Pancreas (tissue), 10 donors: Measurements from ENCODE around the gene MRPL9. TPM values are rescaled to one million over a fixed set of nuclear protein-coding genes. Genes with fewer than 3 reads are reported as not detected.

Experiments
- ATAC-seq, 4 donors: fragments of 200-7000 bp; cut with Tn5 transposase; one replicate each; pipeline versions ENCODE4 v1.8.0 to v1.9.1; 2020; ENCODE audit warnings: mild to moderate bottlenecking in 4 of 4, moderate library complexity in 4 of 4
- DNase-seq, 6 donors: peaks; one replicate each; pipeline ENCODE4 v3.0.0-alpha.2; 2020
- FAIRE-seq: peaks from 2 replicates; lab custom pipeline; 2012; peaks lifted over from hg19 to GRCh38; lab: Jason Lieb, UNC
- H3K27ac ChIP-seq, 4 donors: fragments of 200-600 bp; sonication (generic); 1 replicate in 3 of 4; 2 replicates in 1 of 4; pipeline versions ENCODE4 v1.5.0 to v1.8.0; 2020
- H3K27me3 ChIP-seq, 4 donors: fragments of 200-600 bp; one replicate each; pipeline ENCODE4 v1.8.0; 2021
- H3K36me3 ChIP-seq, 3 donors: fragments of 200-600 bp; sonication (generic) in 1 of 3; one replicate each; pipeline versions ENCODE4 v1.5.0 to v1.8.0; 2020 to 2021
- H3K4me1 ChIP-seq, 3 donors: fragments of 200-600 bp; one replicate each; pipeline ENCODE4 v1.8.0; 2021
- H3K4me3 ChIP-seq, 4 donors: fragments of 200-600 bp; sonication (generic) in 2 of 4; one replicate each; pipeline versions ENCODE4 v1.5.0 to v1.8.0; 2020 to 2021
- H3K9me3 ChIP-seq, 4 donors: fragments of 200-600 bp; one replicate each; pipeline ENCODE4 v1.8.0; 2021
- WGBS, 2 donors: extraction: QIAGEN DNeasy Blood & Tissue Kit; methylation state at CpG; one replicate each; pipeline ENCODE4 v1.1.7; 2013; 5-methylcytosine and 5-hydroxymethylcytosine counted together
- intact Hi-C, 3 donors: fragments of 100-400 bp; cut with DNase I; formaldehyde crosslinking; loops; one replicate each; pipeline versions ENCODE4 v1.11.1 to v1.14.2; 2022
- polyA plus RNA-seq, 2 donors: library from polyadenylated mRNA; stranded (reverse); fragments of 200-250 nt; gene quantifications; one replicate each; pipeline ENCODE4 v1.2.3, GENCODE V29; 2013
- total RNA-seq, 6 donors: library from RNA; stranded (reverse); fragmentation: NEBNext Ultra II Directional in 4 of 6; extraction: Animal tissue kit (Norgen Biotek cat#: 25700) in 4 of 6; gene quantifications; one replicate each; pipeline versions ENCODE4 v1.2.1 to v1.2.4, GENCODE V29; 2021 to 2023
- TF ChIP-seq, protein P1 (sequence below), 4 donors: fragments of 200-600 bp; sonication (generic) in 3 of 4; IDR thresholded peaks; one replicate each; pipeline versions ENCODE4 v1.5.0 to v1.8.0; 2021; ENCODE audit warnings: antibody characterized with exemption in 4 of 4
- donor health status: healthy with polysubstance abuse.
- donor health status: DM: no; HTN: no; CAD: no; lungs with moderate emphysema.
- donor health status: DM: no; HTN: no; CAD: no.
- donor health status: control.
- donor health status: control.
- donor health status: Bipolar disorder and iron deficiency.
- donor health status: DM: yes; HTN: yes; CAD: no.
- donor health status: DM: no; HTN: no; CAD: no.
- donor health status: DM: no; HTN: no; CAD: no.
- donor health status: DM: yes; HTN: yes; CAD: no.

MRPL9 gene
- total and polyA plus RNA-seq, 8 donors = 21.8 to 61.9 (median 26.5) TPM

DNA sequence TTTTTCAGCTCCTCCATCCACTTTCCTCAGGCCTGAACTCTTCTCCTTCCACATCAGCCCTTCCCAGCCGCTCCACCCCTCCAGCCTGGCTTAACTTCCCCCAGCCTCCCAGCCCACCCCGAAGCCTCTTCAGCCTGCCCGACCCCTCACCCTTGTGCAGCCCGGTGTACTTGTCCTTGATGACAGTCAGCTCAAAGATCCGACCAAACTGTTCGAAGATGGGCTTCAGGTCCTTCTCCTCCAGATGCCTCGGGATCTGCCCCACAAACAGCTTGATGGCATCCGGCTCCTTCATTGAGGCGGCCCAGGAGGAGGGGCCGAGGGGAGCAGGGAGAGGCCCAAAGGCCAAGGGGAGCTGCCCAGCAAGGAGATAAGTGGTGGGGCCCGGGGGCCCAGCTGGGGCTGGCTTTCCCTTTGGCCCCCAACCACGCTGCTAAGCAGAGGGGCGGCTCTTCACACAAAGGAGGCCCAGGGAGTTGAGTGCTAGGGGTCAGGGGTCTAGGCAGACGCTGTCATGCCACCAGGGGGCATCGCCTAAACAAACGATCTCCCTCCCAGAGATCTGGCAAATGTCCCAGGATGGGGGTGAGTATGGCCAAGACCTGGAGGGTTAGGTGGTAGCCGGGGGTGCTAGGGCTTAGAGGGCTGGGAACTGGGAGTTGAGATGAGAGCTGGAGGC lies 47.4 kb downstream of the MRPL9 start:
- 46 to 55% methylated on average over 15 to 17 of the region's 17 CpGs for WGBS, 2 donors
- TF ChIP-seq, protein P1, sequence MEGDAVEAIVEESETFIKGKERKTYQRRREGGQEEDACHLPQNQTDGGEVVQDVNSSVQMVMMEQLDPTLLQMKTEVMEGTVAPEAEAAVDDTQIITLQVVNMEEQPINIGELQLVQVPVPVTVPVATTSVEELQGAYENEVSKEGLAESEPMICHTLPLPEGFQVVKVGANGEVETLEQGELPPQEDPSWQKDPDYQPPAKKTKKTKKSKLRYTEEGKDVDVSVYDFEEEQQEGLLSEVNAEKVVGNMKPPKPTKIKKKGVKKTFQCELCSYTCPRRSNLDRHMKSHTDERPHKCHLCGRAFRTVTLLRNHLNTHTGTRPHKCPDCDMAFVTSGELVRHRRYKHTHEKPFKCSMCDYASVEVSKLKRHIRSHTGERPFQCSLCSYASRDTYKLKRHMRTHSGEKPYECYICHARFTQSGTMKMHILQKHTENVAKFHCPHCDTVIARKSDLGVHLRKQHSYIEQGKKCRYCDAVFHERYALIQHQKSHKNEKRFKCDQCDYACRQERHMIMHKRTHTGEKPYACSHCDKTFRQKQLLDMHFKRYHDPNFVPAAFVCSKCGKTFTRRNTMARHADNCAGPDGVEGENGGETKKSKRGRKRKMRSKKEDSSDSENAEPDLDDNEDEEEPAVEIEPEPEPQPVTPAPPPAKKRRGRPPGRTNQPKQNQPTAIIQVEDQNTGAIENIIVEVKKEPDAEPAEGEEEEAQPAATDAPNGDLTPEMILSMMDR (IDR thresholded peaks at IDR 0.05) = no peak
- DNase-seq (peak in 1 of 6 donors; percentile 55), ATAC-seq (no peak), FAIRE-seq (no peak)
- Histone ChIP-seq H3K9me3 (no peaks in the 10 kb centered on the region), H3K36me3 (no peaks in the 10 kb centered on the region), H3K4me3 (no peak overlapping the region), H3K27ac (peak overlapping the region in 1 of 4 donors; percentile 12), H3K4me1 (peaks cover 0 to 10% (median 0%) of the 10 kb centered on the region in 3 donors), H3K27me3 (no peaks in the 10 kb centered on the region)
- intact Hi-C loops = no loop called here

DNA sequence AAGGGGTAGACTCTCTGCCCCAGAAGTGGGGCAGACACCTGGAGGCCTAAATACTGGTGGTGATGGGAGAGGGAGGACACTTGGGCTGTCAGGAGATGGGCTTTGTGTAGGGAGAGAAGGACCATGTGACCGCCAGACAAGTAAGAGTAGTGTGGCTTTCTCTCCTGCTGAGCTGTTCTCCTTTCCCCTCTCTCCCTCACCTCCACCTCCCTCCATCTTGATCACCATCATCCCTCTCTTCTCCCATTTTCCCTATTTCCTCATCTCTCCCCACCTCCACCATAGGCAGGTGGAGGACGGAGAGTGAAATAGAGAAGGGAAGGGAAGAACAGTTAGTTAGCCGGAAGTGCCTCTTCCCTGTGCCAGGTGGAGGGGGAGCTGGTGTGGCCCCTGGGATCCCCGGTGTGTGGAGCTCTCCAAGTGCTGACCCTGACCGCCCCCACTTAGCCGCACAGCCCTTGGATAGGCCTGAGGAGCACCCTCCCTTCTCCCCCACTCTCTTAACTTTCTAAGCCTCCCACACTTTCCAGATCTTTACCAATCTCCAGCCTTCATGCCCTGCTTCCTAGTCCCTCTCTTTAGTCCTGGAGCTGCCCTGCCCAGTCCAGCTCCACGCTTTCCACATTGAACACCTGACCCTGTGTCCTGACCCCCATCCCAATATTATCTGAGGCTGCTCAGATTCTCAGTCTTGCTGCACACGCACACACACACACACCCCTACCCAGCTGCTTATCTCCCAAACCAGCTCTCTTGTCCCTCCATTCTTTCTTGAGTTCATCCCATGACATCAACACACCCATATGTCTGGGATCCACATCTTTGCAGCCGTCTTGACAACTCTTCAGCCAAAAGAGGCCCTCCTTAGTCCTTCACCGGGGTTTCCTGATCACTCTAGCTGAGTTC lies 48.2 kb downstream of the MRPL9 start:
- ATAC-seq = no peak
- no peak for FAIRE-seq
- Histone ChIP-seq H3K4me3 (no peak overlapping the region), H3K27ac (no peak overlapping the region), H3K27me3 (no peaks in the 10 kb centered on the region), H3K9me3 (no peaks in the 10 kb centered on the region), H3K4me1 (peaks cover 0 to 2% (median 0%) of the 10 kb centered on the region in 3 donors), H3K36me3 (no peaks in the 10 kb centered on the region)
- intact Hi-C loops = no loop called here
- DNase-seq = no peak
- 67 to 74% methylated on average over 9 to 10 of the region's 10 CpGs for WGBS, 2 donors
- TF ChIP-seq, protein P1 (IDR thresholded peaks at IDR 0.05) = no peak

DNA sequence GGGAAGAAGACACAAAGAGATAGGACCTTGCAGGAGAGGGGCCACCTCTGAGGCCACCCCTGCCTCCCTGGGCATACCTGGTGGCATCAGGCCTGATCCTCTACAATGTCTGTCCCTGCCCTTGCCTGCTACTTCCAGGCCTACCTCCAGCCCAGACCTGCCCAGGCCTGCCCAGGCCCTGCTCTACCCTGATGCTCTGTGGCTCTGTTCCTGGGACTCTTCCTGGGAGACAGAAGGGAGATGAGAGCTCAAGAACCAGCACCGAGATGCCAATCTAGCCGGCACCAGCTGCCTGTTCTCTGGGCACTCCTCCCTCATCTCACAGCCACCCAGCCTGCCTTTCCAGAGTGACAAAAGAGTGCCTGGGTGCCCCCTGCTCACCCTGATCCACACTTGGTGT lies 49.4 kb downstream of the MRPL9 start:
- Histone ChIP-seq H3K27me3 (no peaks in the 10 kb centered on the region), H3K4me3 (no peak overlapping the region), H3K36me3 (no peaks in the 10 kb centered on the region), H3K4me1 (no peaks in the 10 kb centered on the region), H3K9me3 (no peaks in the 10 kb centered on the region), H3K27ac (no peak overlapping the region)
- FAIRE-seq = no peak
- WGBS, 2 donors = 85 to 94% methylated on average over 2 of the region's 2 CpGs
- no peak for DNase-seq
- ATAC-seq = no peak
- TF ChIP-seq, protein P1 (IDR thresholded peaks at IDR 0.05) = no peak
- intact Hi-C loops = no loop called here

DNA sequence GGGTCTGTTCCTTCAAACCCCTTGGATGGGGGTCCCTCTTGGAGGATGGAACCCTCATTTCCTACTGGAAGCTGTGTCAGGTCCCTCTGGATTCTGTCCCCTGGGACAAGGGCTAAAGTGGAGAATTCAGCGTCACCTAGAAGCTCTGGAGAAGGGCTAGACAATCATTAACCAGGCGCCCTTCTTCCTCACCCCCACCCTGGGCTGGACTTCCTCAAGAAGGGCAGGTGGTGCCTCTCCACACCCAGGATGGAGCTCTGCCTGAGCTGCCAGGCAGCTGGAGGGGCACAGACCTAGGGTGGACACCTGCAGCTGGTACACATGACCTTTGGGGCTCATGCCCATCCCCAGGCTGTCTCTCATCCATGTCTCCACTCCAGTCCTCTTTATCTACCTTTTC lies 50.3 kb downstream of the MRPL9 start:
- ATAC-seq (peak in 3 of 4 donors; percentile 61 to 73 (median 66)), DNase-seq (peak in 2 of 6 donors; percentile 18 to 27), FAIRE-seq (no peak)
- H3K27ac ChIP-seq = no peak overlapping the region
- intact Hi-C loops = no loop called here
- TF ChIP-seq, protein P1 (IDR thresholded peaks at IDR 0.05) = no peak
- no peaks in the 10 kb centered on the region for H3K4me1 ChIP-seq
- H3K27me3 ChIP-seq = no peaks in the 10 kb centered on the region
- no peaks in the 10 kb centered on the region for H3K9me3 ChIP-seq
- no peak overlapping the region for H3K4me3 ChIP-seq
- WGBS, 2 donors = 12 to 22% methylated on average over 2 of the region's 2 CpGs
- H3K36me3 ChIP-seq = no peaks in the 10 kb centered on the region
